HG03039 (cell line): ENCODE measurements around the gene LY86.

Source experiments
- ATAC-seq: cut with Tn5 transposase; IDR thresholded peaks from one replicate; pipeline ENCODE4 v1.9.1; 2021; ENCODE audit warnings: mild to moderate bottlenecking, moderate library complexity; ENCODE audit not compliant: unreplicated experiment

The LY86 gene

GRCh38 chr6:6569811-6570164 lies 18.7 kb upstream of the LY86 start:
- no peak for ATAC-seq

- ATAC-seq: no peak
Observed at GRCh38 chr6:6570929-6571671, 17.4 kb upstream of the LY86 start.

GRCh38 chr6:6575143-6575542 lies 13.4 kb upstream of the LY86 start:
- ATAC-seq: no peak

- no peak for ATAC-seq
Observed at GRCh38 chr6:6577735-6578134, 10.8 kb upstream of the LY86 start.

GRCh38 chr6:6579281-6579680 lies 9.2 kb upstream of the LY86 start:
- no peak for ATAC-seq

GRCh38 chr6:6580225-6580856 lies 8.2 kb upstream of the LY86 start:
- no peak for ATAC-seq

- no peak for ATAC-seq
Observed at GRCh38 chr6:6581054-6581453, 7.5 kb upstream of the LY86 start.

- no peak for ATAC-seq
Observed at GRCh38 chr6:6582131-6582530, 6.4 kb upstream of the LY86 start.

- no peak for ATAC-seq
Observed at GRCh38 chr6:6583836-6584235, 4.7 kb upstream of the LY86 start.

GRCh38 chr6:6584310-6585002 lies 4.1 kb upstream of the LY86 start:
- ATAC-seq: no peak

- ATAC-seq: no peak
Observed at GRCh38 chr6:6585003-6585311, 3.6 kb upstream of the LY86 start.

- ATAC-seq: no peak
Observed at GRCh38 chr6:6586167-6586566, 2.4 kb upstream of the LY86 start.

GRCh38 chr6:6586671-6587526 lies 1.6 kb upstream of the LY86 start:
- ATAC-seq: peak; percentile 36

- no peak for ATAC-seq
Observed at GRCh38 chr6:6587696-6588063, 840 bp upstream of the LY86 start.

- no peak for ATAC-seq
Observed at GRCh38 chr6:6588924-6589709, 597 bp downstream of the LY86 start.

- no peak for ATAC-seq
Observed at GRCh38 chr6:6590530-6590929, 2.0 kb downstream of the LY86 start.

- no peak for ATAC-seq
Observed at GRCh38 chr6:6591778-6592465, 3.4 kb downstream of the LY86 start.

GRCh38 chr6:6592826-6593475 lies 4.4 kb downstream of the LY86 start:
- no peak for ATAC-seq

GRCh38 chr6:6593867-6594468 lies 5.4 kb downstream of the LY86 start:
- ATAC-seq: no peak
